Lung (tissue), 12 donors: ENCODE results near the gene ZNF865. TPM values are rescaled to one million over a fixed set of nuclear protein-coding genes. Genes with fewer than 3 reads are reported as not detected.

Experiments used
- ATAC-seq: fragments of 200-7000 bp; cut with Tn5 transposase; one replicate; pipeline ENCODE4 v1.9.1; 2020; ENCODE audit warnings: moderate number of reproducible peaks; ENCODE audit not compliant: insufficient read depth, low FRiP score
- DNase-seq, 3 donors: peaks; one replicate each; pipeline ENCODE4 v3.0.0-alpha.2; 2013 to 2017
- H3K27ac ChIP-seq, 2 donors: one replicate each; pipeline ENCODE4 v1.5.1; 2013; ENCODE audit warnings: mild to moderate bottlenecking in 2 of 2, moderate library complexity in 2 of 2, control low read depth in 1 of 2, inconsistent platforms in 1 of 2, low read depth in 1 of 2, low read length in 1 of 2
- H3K27me3 ChIP-seq, 3 donors: one replicate each; pipeline ENCODE4 v1.5.1; 2013; ENCODE audit warnings: low read length in 2 of 3; ENCODE audit not compliant: control insufficient read depth in 3 of 3, insufficient read depth in 3 of 3
- H3K36me3 ChIP-seq, 4 donors: one replicate each; pipeline ENCODE4 v1.5.1; 2013; ENCODE audit warnings: low read length in 4 of 4, mild to moderate bottlenecking in 1 of 4, moderate library complexity in 1 of 4; ENCODE audit not compliant: control insufficient read depth in 4 of 4, insufficient read depth in 4 of 4
- H3K4me1 ChIP-seq, 5 donors: one replicate each; pipeline ENCODE4 v1.5.1; 2013; ENCODE audit warnings: low read length in 5 of 5, mild to moderate bottlenecking in 2 of 5, moderate library complexity in 1 of 5; ENCODE audit not compliant: control insufficient read depth in 5 of 5, insufficient read depth in 5 of 5
- H3K4me3 ChIP-seq: one replicate; pipeline ENCODE4 v1.5.1; 2013; ENCODE audit warnings: mild to moderate bottlenecking, control low read depth, moderate library complexity
- H3K9ac ChIP-seq, 2 donors: one replicate each; pipeline ENCODE4 v1.5.1; 2013; ENCODE audit warnings: low read length in 2 of 2, control low read depth in 1 of 2; ENCODE audit not compliant: insufficient read depth in 1 of 2
- H3K9me3 ChIP-seq, 4 donors: one replicate each; pipeline ENCODE4 v1.5.1; 2013; ENCODE audit warnings: low read length in 3 of 4, mild to moderate bottlenecking in 1 of 4, moderate library complexity in 1 of 4; ENCODE audit not compliant: control insufficient read depth in 4 of 4, insufficient read depth in 3 of 4
- WGBS, 2 donors: extraction: QIAGEN DNeasy Blood & Tissue Kit; methylation state at CpG; one replicate each; pipeline ENCODE4 v1.1.7; 2013; 5-methylcytosine and 5-hydroxymethylcytosine counted together
- polyA plus RNA-seq, 2 donors: library from polyadenylated mRNA; stranded (reverse); fragments of 200-250 nt; gene quantifications; one replicate each; pipeline ENCODE4 v1.2.1, GENCODE V29; 2013
- total RNA-seq, 2 donors: library from RNA; depleted of rRNA in 1 of 2; stranded (reverse); fragments of >200 nt in 1 of 2; gene quantifications; one replicate each; pipeline ENCODE4 v1.2.1, GENCODE V29; 2014 to 2021
- TF ChIP-seq, protein P1 (sequence below): IDR thresholded peaks from 2 replicates; pipeline ENCODE4 v1.5.1; 2012; ENCODE audit warnings: mild to moderate bottlenecking; ENCODE audit errors: control extremely low read depth, extremely low read depth
- donor health status: control.
- donor health status: control.
- donor health status: Bipolar disorder and iron deficiency.
- donor health status: healthy.
- donor health status: DM: yes; HTN: yes; CAD: no.

ZNF865 gene
- total and polyA plus RNA-seq, 4 donors: 5.1 to 19.3 (median 10.0) TPM

- ATAC-seq (no peak), DNase-seq (no peak)
- 49 to 54% methylated on average over 14 of the region's 14 CpGs for WGBS, 2 donors
- Histone ChIP-seq H3K9ac (peak overlapping the region in 1 of 2 donors; percentile 60), H3K27me3 (no peaks in the 10 kb centered on the region), H3K36me3 (peaks cover 0 to 13% (median 3%) of the 10 kb centered on the region in 4 donors), H3K9me3 (no peaks in the 10 kb centered on the region), H3K4me3 (peak overlapping the region; percentile 69), H3K27ac (peak overlapping the region in 1 of 2 donors; percentile 77), H3K4me1 (peaks cover 4 to 36% (median 20%) of the 10 kb centered on the region in 5 donors)
- TF ChIP-seq, protein P1, sequence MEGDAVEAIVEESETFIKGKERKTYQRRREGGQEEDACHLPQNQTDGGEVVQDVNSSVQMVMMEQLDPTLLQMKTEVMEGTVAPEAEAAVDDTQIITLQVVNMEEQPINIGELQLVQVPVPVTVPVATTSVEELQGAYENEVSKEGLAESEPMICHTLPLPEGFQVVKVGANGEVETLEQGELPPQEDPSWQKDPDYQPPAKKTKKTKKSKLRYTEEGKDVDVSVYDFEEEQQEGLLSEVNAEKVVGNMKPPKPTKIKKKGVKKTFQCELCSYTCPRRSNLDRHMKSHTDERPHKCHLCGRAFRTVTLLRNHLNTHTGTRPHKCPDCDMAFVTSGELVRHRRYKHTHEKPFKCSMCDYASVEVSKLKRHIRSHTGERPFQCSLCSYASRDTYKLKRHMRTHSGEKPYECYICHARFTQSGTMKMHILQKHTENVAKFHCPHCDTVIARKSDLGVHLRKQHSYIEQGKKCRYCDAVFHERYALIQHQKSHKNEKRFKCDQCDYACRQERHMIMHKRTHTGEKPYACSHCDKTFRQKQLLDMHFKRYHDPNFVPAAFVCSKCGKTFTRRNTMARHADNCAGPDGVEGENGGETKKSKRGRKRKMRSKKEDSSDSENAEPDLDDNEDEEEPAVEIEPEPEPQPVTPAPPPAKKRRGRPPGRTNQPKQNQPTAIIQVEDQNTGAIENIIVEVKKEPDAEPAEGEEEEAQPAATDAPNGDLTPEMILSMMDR: no peak
Observed at GRCh38 chr19:55646889-55647731, 41.7 kb downstream of the ZNF865 start.

GRCh38 chr19:55647732-55648584 lies 42.5 kb downstream of the ZNF865 start, which contains the start of gene CCDC106:
TSS of gene CCDC106 (plus strand) at chr19:55648212. CDS start at chr19:55649047, 835 bp downstream.
- TF ChIP-seq, protein P1: no peak
- 1 to 2% methylated on average over 60 to 87 of the region's 87 CpGs for WGBS, 2 donors
- Histone ChIP-seq H3K27ac (peak within 1 kb of the TSS; percentile 77 to 80), H3K4me3 (peak within 1 kb of the TSS; percentile 69), H3K4me1 (peaks cover 0 to 29% (median 15%) of the 10 kb centered on the region in 5 donors), H3K27me3 (no peaks in the 10 kb centered on the region), H3K9me3 (no peaks in the 10 kb centered on the region), H3K9ac (peak within 1 kb of the TSS in 1 of 2 donors; percentile 65), H3K36me3 (peaks cover 0 to 16% (median 3%) of the 10 kb centered on the region in 4 donors)
- ATAC-seq (peak; percentile 60), DNase-seq (peak; percentile 87 to 90 (median 88))

GRCh38 chr19:55648585-55649267 lies 43.3 kb downstream of the ZNF865 start:
- WGBS, 2 donors: 19 to 21% methylated on average over 24 to 25 of the region's 25 CpGs
- peak overlapping the region; percentile 69 for H3K4me3 ChIP-seq
- peaks cover 0 to 16% (median 3%) of the 10 kb centered on the region in 4 donors for H3K36me3 ChIP-seq
- ATAC-seq (no peak), DNase-seq (peak in 1 of 3 donors; percentile 20)
- no peaks in the 10 kb centered on the region for H3K9me3 ChIP-seq
- TF ChIP-seq, protein P1: no peak
- H3K4me1 ChIP-seq: peaks cover 0 to 25% (median 14%) of the 10 kb centered on the region in 5 donors
- no peaks in the 10 kb centered on the region for H3K27me3 ChIP-seq
- peak overlapping the region in 1 of 2 donors; percentile 65 for H3K9ac ChIP-seq
- H3K27ac ChIP-seq: peak overlapping the region; percentile 77 to 80
